Keratinocyte (primary cell): ENCODE data around the gene CNKSR2. TPM values are rescaled to one million over a fixed set of nuclear protein-coding genes. Genes with fewer than 3 reads are reported as not detected.

Experiments
- DNase-seq: peaks from one replicate; pipeline ENCODE4 v3.0.0-alpha.2; 2011; ENCODE audit warnings: low read depth, missing footprints, low spot score
- FAIRE-seq: peaks from 2 replicates; lab custom pipeline; 2011; peaks lifted over from hg19 to GRCh38; lab: Jason Lieb, UNC
- H2AFZ ChIP-seq: 2 replicates; pipeline ENCODE4 v1.6.0; 2012; ENCODE audit warnings: low read length, control low read depth, inconsistent platforms; ENCODE audit not compliant: control insufficient read depth
- H3K27ac ChIP-seq: 2 replicates; pipeline ENCODE4 v1.5.1; 2011; ENCODE audit warnings: low read length; ENCODE audit not compliant: control insufficient read depth, insufficient read depth
- H3K27me3 ChIP-seq: 3 replicates; pipeline ENCODE4 v1.6.0; 2011; ENCODE audit warnings: low read length; ENCODE audit not compliant: control insufficient read depth, insufficient read depth; ENCODE audit errors: extremely low read depth
- H3K36me3 ChIP-seq, 2 experiments: 2 replicates in 1 of 2; 3 replicates in 1 of 2; pipeline ENCODE4 v1.5.1; 2011; ENCODE audit warnings: low read length in 2 of 2, mild to moderate bottlenecking in 1 of 2; ENCODE audit not compliant: control insufficient read depth in 2 of 2, insufficient read depth in 2 of 2; ENCODE audit errors: extremely low read depth in 1 of 2
- H3K4me1 ChIP-seq: 3 replicates; pipeline ENCODE4 v1.5.1; 2011; ENCODE audit warnings: low read length; ENCODE audit not compliant: control insufficient read depth, insufficient read depth; ENCODE audit errors: extremely low read depth
- H3K4me2 ChIP-seq: 3 replicates; pipeline ENCODE4 v1.6.0; 2011; ENCODE audit warnings: low read depth, low read length; ENCODE audit not compliant: control insufficient read depth, insufficient read depth; ENCODE audit errors: extremely low read depth
- H3K4me3 ChIP-seq, 3 experiments: fragments of 200-600 bp in 1 of 3; sonication (generic) in 1 of 3; 2 replicates in 2 of 3; 3 replicates in 1 of 3; pipeline ENCODE4 v1.5.1; 2011 to 2016; ENCODE audit warnings: low read length in 3 of 3, mild to moderate bottlenecking in 3 of 3, control low read depth in 2 of 3, inconsistent platforms in 1 of 3, low read depth in 1 of 3, mixed read lengths in 1 of 3, mixed run types in 1 of 3, moderate library complexity in 1 of 3; ENCODE audit not compliant: control insufficient read depth in 2 of 3, insufficient read depth in 2 of 3; ENCODE audit errors: extremely low read depth in 1 of 3
- H3K79me2 ChIP-seq: 2 replicates; pipeline ENCODE4 v1.6.0; 2012; ENCODE audit warnings: low read length; ENCODE audit not compliant: control insufficient read depth, insufficient read depth
- H3K9ac ChIP-seq: 3 replicates; pipeline ENCODE4 v1.6.0; 2011; ENCODE audit warnings: low read length; ENCODE audit not compliant: control insufficient read depth, insufficient read depth; ENCODE audit errors: extremely low read depth
- H3K9me1 ChIP-seq: 3 replicates; pipeline ENCODE4 v1.6.0; 2011; ENCODE audit warnings: low read length; ENCODE audit not compliant: control insufficient read depth, insufficient read depth; ENCODE audit errors: extremely low read depth
- H3K9me3 ChIP-seq: 2 replicates; pipeline ENCODE4 v1.5.1; 2012; ENCODE audit warnings: low read depth, low read length; ENCODE audit not compliant: control insufficient read depth
- H4K20me1 ChIP-seq: 3 replicates; pipeline ENCODE4 v1.6.0; 2011; ENCODE audit warnings: low read length; ENCODE audit not compliant: control insufficient read depth, insufficient read depth; ENCODE audit errors: extremely low read depth
- EZH2 ChIP-seq: IDR thresholded peaks from one replicate; pipeline ENCODE4 v1.6.1; 2012; ENCODE audit warnings: inconsistent platforms, mild to moderate bottlenecking, low read length, moderate library complexity
- dilution Hi-C: fragments of 300-500 bp; cut with MboI; formaldehyde crosslinking; loops from one replicate; pipeline ENCODE4 v1.7.0; 2020; ENCODE audit warnings: low sequenced_read_pairs; ENCODE audit not compliant: extremely low pct_ligation_motif_present
- polyA plus RNA-seq, 5 experiments: library from polyadenylated mRNA; depleted of rRNA in 3 of 5; stranded (reverse) in 3 of 5; stranded (forward) in 1 of 5; unstranded in 1 of 5; fragments of >200 nt; gene quantifications; 1 replicate in 1 of 5; 2 replicates in 3 of 5; 3 replicates in 1 of 5; pipeline versions ENCODE4 v1.2.1 to v1.2.3, GENCODE V29; 2011 to 2012; ENCODE audit warnings: missing spikeins in 2 of 5, low read depth in 1 of 5, low replicate concordance in 1 of 5
- TF ChIP-seq, protein P1 (sequence below), 3 experiments: IDR thresholded peaks in 1 of 3; conservative IDR thresholded peaks in 1 of 3; optimal IDR thresholded peaks in 1 of 3; 2 replicates in 2 of 3; 3 replicates in 1 of 3; pipeline versions ENCODE3 to v1.5.1; 2011; ENCODE audit warnings: low read length in 3 of 3, mild to moderate bottlenecking in 3 of 3, moderate library complexity in 2 of 3, control low read depth in 1 of 3, inconsistent platforms in 1 of 3; ENCODE audit not compliant: insufficient read depth in 2 of 3; ENCODE audit errors: extremely low read depth in 1 of 3

The CNKSR2 gene
- polyA plus RNA-seq, 1 donor (not counting 4 experiments of a cell fraction or from before 2014, with no cell fraction given): 0.63 TPM

GRCh38 chrX:21645886-21646285 lies 271.7 kb downstream of the CNKSR2 start:
- dilution Hi-C loops: no loop called here
- Histone ChIP-seq H3K4me3 (no peak overlapping the region), H2AFZ (no peak overlapping the region), H3K9ac (no peak overlapping the region), H3K27ac (no peak overlapping the region), H3K9me1 (no peaks in the 10 kb centered on the region), H3K36me3 (no peaks in the 10 kb centered on the region), H4K20me1 (no peaks in the 10 kb centered on the region), H3K9me3 (no peaks in the 10 kb centered on the region), H3K4me2 (no peak overlapping the region), H3K79me2 (no peaks in the 10 kb centered on the region), H3K27me3 (no peaks in the 10 kb centered on the region), H3K4me1 (no peaks in the 10 kb centered on the region)
- FAIRE-seq (no peak), DNase-seq (no peak)
- TF ChIP-seq EZH2: no peak
- TF ChIP-seq, protein P1, sequence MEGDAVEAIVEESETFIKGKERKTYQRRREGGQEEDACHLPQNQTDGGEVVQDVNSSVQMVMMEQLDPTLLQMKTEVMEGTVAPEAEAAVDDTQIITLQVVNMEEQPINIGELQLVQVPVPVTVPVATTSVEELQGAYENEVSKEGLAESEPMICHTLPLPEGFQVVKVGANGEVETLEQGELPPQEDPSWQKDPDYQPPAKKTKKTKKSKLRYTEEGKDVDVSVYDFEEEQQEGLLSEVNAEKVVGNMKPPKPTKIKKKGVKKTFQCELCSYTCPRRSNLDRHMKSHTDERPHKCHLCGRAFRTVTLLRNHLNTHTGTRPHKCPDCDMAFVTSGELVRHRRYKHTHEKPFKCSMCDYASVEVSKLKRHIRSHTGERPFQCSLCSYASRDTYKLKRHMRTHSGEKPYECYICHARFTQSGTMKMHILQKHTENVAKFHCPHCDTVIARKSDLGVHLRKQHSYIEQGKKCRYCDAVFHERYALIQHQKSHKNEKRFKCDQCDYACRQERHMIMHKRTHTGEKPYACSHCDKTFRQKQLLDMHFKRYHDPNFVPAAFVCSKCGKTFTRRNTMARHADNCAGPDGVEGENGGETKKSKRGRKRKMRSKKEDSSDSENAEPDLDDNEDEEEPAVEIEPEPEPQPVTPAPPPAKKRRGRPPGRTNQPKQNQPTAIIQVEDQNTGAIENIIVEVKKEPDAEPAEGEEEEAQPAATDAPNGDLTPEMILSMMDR (optimal IDR thresholded peaks at IDR 0.05 in 1 of 3, IDR thresholded peaks at IDR 0.05 in 1 of 3, conservative IDR thresholded peaks at IDR 0.05 in 1 of 3; ENCODE audit: extremely low read depth in 1 of 3, insufficient read depth in 2 of 3, low read length in 3 of 3): no peak

DNA sequence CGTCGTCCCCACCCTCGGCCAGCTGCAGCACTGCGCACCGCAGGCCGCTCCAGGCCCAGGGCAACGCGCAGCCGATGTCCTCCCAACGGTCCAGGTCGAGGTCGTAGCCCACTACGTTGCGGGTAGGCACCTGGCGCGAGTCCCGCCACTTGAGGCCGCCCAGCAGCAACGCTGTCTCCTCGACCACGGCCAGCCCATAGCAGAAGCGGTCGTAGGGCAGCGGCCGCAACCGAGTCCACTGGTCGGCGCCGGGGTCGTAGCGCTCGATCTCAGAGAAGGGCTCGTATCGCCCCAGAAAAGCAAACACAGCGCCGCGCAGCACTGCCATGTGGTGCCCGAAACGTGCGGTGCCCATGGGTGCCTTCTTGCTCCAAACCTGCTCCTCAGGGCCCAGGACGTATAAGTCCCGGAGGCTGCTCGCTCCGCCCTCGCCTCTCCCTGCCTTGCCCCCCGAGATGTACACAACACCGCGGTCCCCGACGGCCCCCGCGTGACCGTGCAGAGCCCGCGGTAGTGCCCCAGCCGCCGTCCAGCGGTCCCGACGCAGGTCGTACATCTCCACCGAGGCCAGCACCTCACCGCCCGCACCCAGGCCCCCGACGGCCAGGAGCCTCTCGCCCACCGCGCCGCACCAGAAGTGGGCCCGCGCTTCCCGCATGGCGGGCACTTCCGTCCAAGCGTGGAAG lies 281.8 kb downstream of the CNKSR2 start:
- TF ChIP-seq, protein P1 (optimal IDR thresholded peaks at IDR 0.05 in 1 of 3, IDR thresholded peaks at IDR 0.05 in 1 of 3, conservative IDR thresholded peaks at IDR 0.05 in 1 of 3; ENCODE audit: extremely low read depth in 1 of 3, insufficient read depth in 2 of 3, low read length in 3 of 3): no peak
- no peak for TF ChIP-seq EZH2
- FAIRE-seq: no peak
- H3K27me3 ChIP-seq: no peaks in the 10 kb centered on the region
- no peak overlapping the region for H3K4me3 ChIP-seq
- H3K9me3 ChIP-seq: peaks cover 2% of the 10 kb centered on the region
- H3K9ac ChIP-seq: no peak overlapping the region
- H4K20me1 ChIP-seq: no peaks in the 10 kb centered on the region
- no peak overlapping the region for H3K27ac ChIP-seq
- dilution Hi-C loops: no loop called here
- no peaks in the 10 kb centered on the region for H3K79me2 ChIP-seq
- H3K4me1 ChIP-seq: no peaks in the 10 kb centered on the region
- no peak overlapping the region for H3K4me2 ChIP-seq
- no peak for DNase-seq
- H2AFZ ChIP-seq: no peak overlapping the region
- H3K9me1 ChIP-seq: no peaks in the 10 kb centered on the region
- no peaks in the 10 kb centered on the region for H3K36me3 ChIP-seq
